Lower leg skin (tissue), 4 donors: ENCODE data around the gene TRIM10. TPM values are rescaled to one million over a fixed set of nuclear protein-coding genes. Genes with fewer than 3 reads are reported as not detected.

Source experiments
- DNase-seq, 2 donors: peaks; one replicate each; pipeline ENCODE4 v3.0.0-alpha.2; 2019; ENCODE audit warnings: low spot score in 2 of 2
- H3K4me3 ChIP-seq: fragments of 200-600 bp; sonication (generic); 2 replicates; pipeline ENCODE4 v1.5.1; 2017; ENCODE audit warnings: mild to moderate bottlenecking, low read depth; ENCODE audit not compliant: poor library complexity, severe bottlenecking
- POLR2A ChIP-seq, 2 donors: fragments of 450-650 bp; IDR thresholded peaks; one replicate each; pipeline ENCODE4 v1.6.1; 2016 to 2017; ENCODE audit warnings: antibody characterized with exemption in 2 of 2, mild to moderate bottlenecking in 1 of 2, moderate library complexity in 1 of 2
- WGBS, 2 donors: methylation state at CpG; one replicate each; pipeline ENCODE4 v1.1.5; 2018; 5-methylcytosine and 5-hydroxymethylcytosine counted together
- intact Hi-C: fragments of 100-400 bp; cut with DNase I; formaldehyde crosslinking; loops from one replicate; pipeline ENCODE4 v1.15.0; 2023; ENCODE audit warnings: low total_unique reads
- total RNA-seq, 4 donors: library from RNA; depleted of rRNA; stranded (reverse); fragments of >200 nt; gene quantifications; one replicate each; pipeline ENCODE4 v1.1.0, GENCODE V29; 2016
- TF ChIP-seq, protein P1 (sequence below), 3 donors: fragments of 450-650 bp; IDR thresholded peaks; one replicate each; pipeline ENCODE4 v1.5.1; 2016; ENCODE audit warnings: antibody characterized with exemption in 3 of 3, mild to moderate bottlenecking in 3 of 3, moderate library complexity in 2 of 3

TRIM10 gene
- total RNA-seq, 4 donors from 2014 or later, result 0.13 to 1.1 (median 0.64) TPM

GRCh38 chr6:30163090-30163917 lies 2.3 kb upstream of the TRIM10 start, which contains the start of gene TRIM15:
TRIM15 (plus strand) TSS chr6:30163546; CDS start chr6:30163685, 139 bp downstream.
- WGBS, 2 donors, result 74 to 77% methylated on average over 31 of the region's 31 CpGs
- intact Hi-C loops, result no loop called here
- no peak for TF ChIP-seq POLR2A (IDR thresholded peaks at IDR 0.05)
- TF ChIP-seq, protein P1, sequence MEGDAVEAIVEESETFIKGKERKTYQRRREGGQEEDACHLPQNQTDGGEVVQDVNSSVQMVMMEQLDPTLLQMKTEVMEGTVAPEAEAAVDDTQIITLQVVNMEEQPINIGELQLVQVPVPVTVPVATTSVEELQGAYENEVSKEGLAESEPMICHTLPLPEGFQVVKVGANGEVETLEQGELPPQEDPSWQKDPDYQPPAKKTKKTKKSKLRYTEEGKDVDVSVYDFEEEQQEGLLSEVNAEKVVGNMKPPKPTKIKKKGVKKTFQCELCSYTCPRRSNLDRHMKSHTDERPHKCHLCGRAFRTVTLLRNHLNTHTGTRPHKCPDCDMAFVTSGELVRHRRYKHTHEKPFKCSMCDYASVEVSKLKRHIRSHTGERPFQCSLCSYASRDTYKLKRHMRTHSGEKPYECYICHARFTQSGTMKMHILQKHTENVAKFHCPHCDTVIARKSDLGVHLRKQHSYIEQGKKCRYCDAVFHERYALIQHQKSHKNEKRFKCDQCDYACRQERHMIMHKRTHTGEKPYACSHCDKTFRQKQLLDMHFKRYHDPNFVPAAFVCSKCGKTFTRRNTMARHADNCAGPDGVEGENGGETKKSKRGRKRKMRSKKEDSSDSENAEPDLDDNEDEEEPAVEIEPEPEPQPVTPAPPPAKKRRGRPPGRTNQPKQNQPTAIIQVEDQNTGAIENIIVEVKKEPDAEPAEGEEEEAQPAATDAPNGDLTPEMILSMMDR (IDR thresholded peaks at IDR 0.05), result no peak
- DNase-seq, result no peak
- H3K4me3 ChIP-seq, result no peak within 1 kb of the TSS

GRCh38 chr6:30162265-30163089 lies 1.5 kb upstream of the TRIM10 start:
- DNase-seq, result no peak
- no peak overlapping the region for H3K4me3 ChIP-seq
- intact Hi-C loops, result no loop called here
- TF ChIP-seq POLR2A (IDR thresholded peaks at IDR 0.05), result no peak
- TF ChIP-seq, protein P1 (IDR thresholded peaks at IDR 0.05), result no peak
- whole genome bisulfite sequencing, 2 donors, result 75% methylated on average over 12 of the region's 12 CpGs

GRCh38 chr6:30160008-30160784 lies 815 bp downstream of the TRIM10 start:
- intact Hi-C loops, result no loop called here
- WGBS, 2 donors, result 86 to 93% methylated on average over 17 of the region's 17 CpGs
- no peak for TF ChIP-seq POLR2A (IDR thresholded peaks at IDR 0.05)
- TF ChIP-seq, protein P1 (IDR thresholded peaks at IDR 0.05), result no peak
- H3K4me3 ChIP-seq, result no peak overlapping the region
- no peak for DNase-seq

- no peak overlapping the region for H3K4me3 ChIP-seq
- TF ChIP-seq POLR2A (IDR thresholded peaks at IDR 0.05), result no peak
- TF ChIP-seq, protein P1 (IDR thresholded peaks at IDR 0.05), result no peak
- 49 to 75% methylated on average over 3 of the region's 3 CpGs for WGBS, 2 donors
- intact Hi-C loops, result no loop called here
- no peak for DNase-seq
Observed at GRCh38 chr6:30158475-30159040, 2.5 kb downstream of the TRIM10 start.

GRCh38 chr6:30157999-30158398 lies 3.0 kb downstream of the TRIM10 start:
- 88 to 90% methylated on average over 2 of the region's 2 CpGs for WGBS, 2 donors
- TF ChIP-seq, protein P1 (IDR thresholded peaks at IDR 0.05), result no peak
- no peak for TF ChIP-seq POLR2A (IDR thresholded peaks at IDR 0.05)
- intact Hi-C loops, result no loop called here
- H3K4me3 ChIP-seq, result no peak overlapping the region
- DNase-seq, result no peak
